Transverse colon (tissue), 4 donors: ENCODE data around the gene SLC6A20. TPM values are rescaled to one million over a fixed set of nuclear protein-coding genes. Genes with fewer than 3 reads are reported as not detected.

Experiments
- DNase-seq: peaks from one replicate; pipeline ENCODE4 v3.0.0-alpha.2; 2019
- H3K27ac ChIP-seq, 4 donors: fragments of 200-600 bp; sonication (generic); 2 replicates each; pipeline ENCODE4 v1.5.1; 2016 to 2018; ENCODE audit warnings: inconsistent platforms in 4 of 4
- H3K27me3 ChIP-seq: fragments of 200-600 bp; sonication (generic); 2 replicates; pipeline ENCODE4 v1.5.1; 2017; ENCODE audit warnings: inconsistent platforms
- H3K36me3 ChIP-seq, 4 donors: fragments of 200-600 bp; sonication (generic); 2 replicates each; pipeline ENCODE4 v1.5.1; 2017 to 2019; ENCODE audit warnings: inconsistent platforms in 4 of 4
- H3K4me1 ChIP-seq, 4 donors: fragments of 200-600 bp; sonication (generic); 2 replicates each; pipeline ENCODE4 v1.5.1; 2017 to 2020; ENCODE audit warnings: inconsistent platforms in 4 of 4
- H3K4me3 ChIP-seq, 4 donors: fragments of 200-600 bp; sonication (generic); 1 replicate in 1 of 4; 2 replicates in 3 of 4; pipeline versions ENCODE4 v1.5.1 to v1.6.1; 2017 to 2019; ENCODE audit warnings: inconsistent platforms in 4 of 4
- H3K9me3 ChIP-seq, 2 donors: fragments of 200-600 bp; sonication (generic); 2 replicates each; pipeline ENCODE4 v1.5.1; 2017 to 2019; ENCODE audit warnings: inconsistent platforms in 2 of 2
- EP300 ChIP-seq: sonication (generic); formaldehyde crosslinking; IDR thresholded peaks from one replicate; pipeline ENCODE4 v1.6.1; 2017; ENCODE audit warnings: antibody characterized with exemption, low read depth
- POLR2A ChIP-seq: fragments of 450-650 bp; IDR thresholded peaks from one replicate; pipeline ENCODE4 v1.6.1; 2016; ENCODE audit warnings: antibody characterized with exemption, mild to moderate bottlenecking, moderate library complexity
- POLR2AphosphoS5 ChIP-seq, 3 donors: sonication (generic); formaldehyde crosslinking; IDR thresholded peaks; one replicate each; pipeline ENCODE4 v1.6.1; 2016; ENCODE audit warnings: antibody characterized with exemption in 3 of 3
- WGBS, 2 donors: methylation state at CpG; one replicate each; pipeline ENCODE4 v1.1.5; 2018; ENCODE audit warnings: low coverage in 1 of 2; 5-methylcytosine and 5-hydroxymethylcytosine counted together
- in situ Hi-C, 4 donors: fragments of 200-750 bp; cut with MboI; loops; one replicate each; pipeline versions ENCODE4 v1.15.0 to v1.15.1; 2017; ENCODE audit warnings: low sequenced_read_pairs in 3 of 4, low pct_ligation_motif_present in 1 of 4, low pct_unique_long_range_greater_than_20kb in 1 of 4
- intact Hi-C: fragments of 100-400 bp; cut with DNase I; formaldehyde crosslinking; loops from one replicate; pipeline ENCODE4 v1.15.1; 2023; ENCODE audit warnings: low total_unique reads
- total RNA-seq, 4 donors: library from RNA; depleted of rRNA; stranded (reverse); fragments of >200 nt; gene quantifications; one replicate each; pipeline ENCODE4 v1.1.0, GENCODE V29; 2016
- TF ChIP-seq, protein P1 (sequence below), 5 experiments: fragments of 200-600 bp in 3 of 5; fragments of 450-650 bp in 2 of 5; sonication (generic) in 3 of 5; IDR thresholded peaks; 1 replicate in 2 of 5; 2 replicates in 3 of 5; pipeline ENCODE4 v1.5.1; 2016 to 2017; ENCODE audit warnings: antibody characterized with exemption in 5 of 5, inconsistent platforms in 3 of 5, mild to moderate bottlenecking in 2 of 5, moderate library complexity in 1 of 5

The SLC6A20 gene
- total RNA-seq, 4 donors from 2014 or later: 0.32 to 0.41 TPM; not detected in 2

DNA sequence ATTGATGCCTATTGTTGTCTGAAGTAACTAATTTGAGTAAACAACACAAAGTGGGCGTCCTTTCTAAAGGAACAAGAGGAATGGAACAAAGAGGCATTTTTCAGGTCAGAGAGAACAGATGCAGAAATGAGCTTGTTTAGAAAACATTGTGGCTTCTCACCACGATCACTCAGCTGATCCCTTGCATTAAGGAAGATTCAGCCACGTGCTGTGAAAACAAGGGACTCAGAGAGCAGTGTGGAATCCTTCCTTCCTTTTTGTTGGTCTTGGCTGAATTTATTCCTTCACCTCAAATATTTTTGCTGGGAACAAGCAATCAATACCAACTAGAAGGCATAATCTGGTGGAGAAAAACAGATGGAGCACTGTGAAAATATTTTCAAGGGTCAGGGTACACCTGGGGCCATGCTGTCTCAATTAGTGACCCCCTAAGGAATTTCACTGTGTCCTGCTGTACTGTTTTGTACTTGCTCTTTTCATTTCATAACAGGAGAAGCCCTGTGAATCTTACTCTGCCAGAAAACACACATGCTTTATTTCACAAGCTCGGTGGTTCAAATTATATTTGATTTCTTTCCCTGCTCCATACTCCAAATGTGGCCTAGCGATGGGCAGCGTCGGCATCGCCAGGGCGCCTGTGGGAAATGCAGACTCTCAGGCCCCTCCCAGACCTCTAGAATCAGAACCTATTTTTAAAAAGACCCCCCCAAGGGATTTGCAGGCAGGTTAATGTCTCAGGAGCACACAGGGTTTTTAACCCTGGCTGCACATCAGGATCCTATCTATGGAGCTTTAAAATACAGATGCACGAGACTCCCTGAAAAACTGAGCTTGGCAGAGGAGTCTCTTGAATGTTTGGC is 11.6 kb upstream of the SLC6A20 start:
- no peak for DNase-seq
- Histone ChIP-seq H3K36me3 (no peaks in the 10 kb centered on the region), H3K27me3 (no peaks in the 10 kb centered on the region), H3K4me3 (no peak overlapping the region), H3K9me3 (no peaks in the 10 kb centered on the region), H3K4me1 (no peaks in the 10 kb centered on the region), H3K27ac (no peak overlapping the region)
- 76 to 83% methylated on average over 6 to 10 of the region's 10 CpGs for WGBS, 2 donors
- no peak for TF ChIP-seq EP300
- TF ChIP-seq POLR2A: no peak
- TF ChIP-seq POLR2AphosphoS5 (IDR thresholded peaks at IDR 0.05): no peak
- TF ChIP-seq, protein P1, sequence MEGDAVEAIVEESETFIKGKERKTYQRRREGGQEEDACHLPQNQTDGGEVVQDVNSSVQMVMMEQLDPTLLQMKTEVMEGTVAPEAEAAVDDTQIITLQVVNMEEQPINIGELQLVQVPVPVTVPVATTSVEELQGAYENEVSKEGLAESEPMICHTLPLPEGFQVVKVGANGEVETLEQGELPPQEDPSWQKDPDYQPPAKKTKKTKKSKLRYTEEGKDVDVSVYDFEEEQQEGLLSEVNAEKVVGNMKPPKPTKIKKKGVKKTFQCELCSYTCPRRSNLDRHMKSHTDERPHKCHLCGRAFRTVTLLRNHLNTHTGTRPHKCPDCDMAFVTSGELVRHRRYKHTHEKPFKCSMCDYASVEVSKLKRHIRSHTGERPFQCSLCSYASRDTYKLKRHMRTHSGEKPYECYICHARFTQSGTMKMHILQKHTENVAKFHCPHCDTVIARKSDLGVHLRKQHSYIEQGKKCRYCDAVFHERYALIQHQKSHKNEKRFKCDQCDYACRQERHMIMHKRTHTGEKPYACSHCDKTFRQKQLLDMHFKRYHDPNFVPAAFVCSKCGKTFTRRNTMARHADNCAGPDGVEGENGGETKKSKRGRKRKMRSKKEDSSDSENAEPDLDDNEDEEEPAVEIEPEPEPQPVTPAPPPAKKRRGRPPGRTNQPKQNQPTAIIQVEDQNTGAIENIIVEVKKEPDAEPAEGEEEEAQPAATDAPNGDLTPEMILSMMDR (IDR thresholded peaks at IDR 0.05): no peak
- in situ Hi-C loops (no loop called here), intact Hi-C loops (no loop called here)

DNA sequence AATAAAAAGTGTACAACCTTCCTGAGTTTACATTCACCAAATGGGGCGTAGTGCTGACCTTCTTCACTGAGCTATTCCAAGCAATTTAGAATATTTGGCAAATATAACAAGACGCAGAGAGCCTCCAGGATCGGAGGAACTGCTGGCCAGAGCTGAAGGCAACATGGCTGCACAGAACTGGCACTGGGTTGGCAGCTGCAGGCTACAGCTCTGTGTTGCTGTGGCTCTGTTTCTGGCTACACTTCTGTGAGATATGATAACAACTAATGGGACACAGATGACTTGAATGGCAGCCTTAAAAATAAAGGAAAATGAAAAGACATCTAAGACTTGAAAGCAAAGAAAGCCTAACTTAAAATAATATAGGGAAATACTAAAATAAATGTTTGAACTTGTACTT is 10.8 kb upstream of the SLC6A20 start:
- Histone ChIP-seq H3K9me3 (no peaks in the 10 kb centered on the region), H3K27me3 (no peaks in the 10 kb centered on the region), H3K4me1 (no peaks in the 10 kb centered on the region), H3K27ac (no peak overlapping the region), H3K4me3 (no peak overlapping the region), H3K36me3 (no peaks in the 10 kb centered on the region)
- in situ Hi-C loops: no loop called here
- WGBS, 2 donors: 92 to 100% methylated on average over 3 of the region's 3 CpGs
- intact Hi-C loops: no loop called here
- no peak for TF ChIP-seq POLR2A
- DNase-seq: no peak

DNA sequence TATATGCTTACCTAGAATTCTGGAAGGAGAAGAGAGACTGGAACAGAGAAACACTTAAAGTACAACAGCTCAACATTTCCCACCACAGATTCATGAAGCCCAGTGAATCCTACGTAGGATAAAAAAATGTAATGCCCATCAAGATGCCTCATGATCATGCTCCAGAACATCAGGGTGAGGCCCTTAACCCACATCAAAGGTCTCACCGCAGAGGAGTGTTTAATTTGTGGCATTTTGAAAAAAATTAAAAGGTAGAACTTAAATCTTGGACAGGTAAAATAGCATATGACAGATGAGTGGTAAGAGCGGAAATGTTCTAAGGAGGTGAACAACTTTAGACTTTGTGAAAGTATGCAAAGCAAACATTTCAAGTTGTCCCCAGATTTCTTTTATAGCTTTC is 9.7 kb upstream of the SLC6A20 start:
- no peak for TF ChIP-seq POLR2A
- no peak for TF ChIP-seq EP300
- TF ChIP-seq POLR2AphosphoS5 (IDR thresholded peaks at IDR 0.05): no peak
- TF ChIP-seq, protein P1 (IDR thresholded peaks at IDR 0.05): no peak
- WGBS, 2 donors: 95 to 97% methylated on average over 3 of the region's 3 CpGs
- Histone ChIP-seq H3K36me3 (no peaks in the 10 kb centered on the region), H3K27ac (no peak overlapping the region), H3K4me3 (no peak overlapping the region), H3K9me3 (no peaks in the 10 kb centered on the region), H3K4me1 (no peaks in the 10 kb centered on the region), H3K27me3 (no peaks in the 10 kb centered on the region)
- no peak for DNase-seq
- intact Hi-C loops: no loop called here
- in situ Hi-C loops: no loop called here

DNA sequence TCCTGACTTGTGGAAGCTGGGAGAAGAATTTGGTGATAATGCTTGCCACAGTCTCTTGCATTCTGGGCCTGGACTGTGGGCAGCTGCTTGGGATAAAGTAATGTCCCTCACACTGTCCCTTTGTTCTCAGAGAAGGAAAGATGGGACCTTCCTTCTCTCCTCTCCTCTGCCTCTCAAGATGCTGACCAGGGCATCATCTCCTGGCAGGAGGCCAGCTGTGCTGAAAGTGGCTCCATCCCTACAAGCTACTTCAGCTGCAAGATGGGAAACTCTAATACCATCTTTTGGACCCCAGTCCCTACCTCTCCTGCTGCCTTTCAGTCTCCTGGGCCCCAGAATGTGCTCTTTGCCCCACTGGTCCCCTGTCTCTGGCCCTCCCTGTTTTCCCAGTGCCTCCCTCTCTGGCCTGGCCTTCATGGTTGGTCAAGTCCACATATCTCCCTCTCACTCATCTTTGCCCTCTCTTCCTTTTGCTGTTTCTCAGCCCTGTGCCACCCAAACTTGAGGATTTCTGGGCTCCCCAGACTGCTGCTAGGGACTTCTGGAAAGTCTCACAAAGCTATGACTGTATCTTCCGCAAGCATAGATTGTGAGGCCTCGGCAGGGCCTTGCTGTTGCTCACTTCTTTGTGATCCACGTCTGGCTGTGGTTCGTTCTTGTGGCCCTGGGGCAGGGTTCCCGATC is 7.1 kb upstream of the SLC6A20 start:
- TF ChIP-seq POLR2AphosphoS5 (IDR thresholded peaks at IDR 0.05) (no peak), EP300 (no peak), POLR2A (no peak)
- TF ChIP-seq, protein P1 (IDR thresholded peaks at IDR 0.05): no peak
- Histone ChIP-seq H3K27ac (no peak overlapping the region), H3K27me3 (peaks cover 8% of the 10 kb centered on the region), H3K4me3 (no peak overlapping the region), H3K36me3 (no peaks in the 10 kb centered on the region), H3K4me1 (no peaks in the 10 kb centered on the region), H3K9me3 (no peaks in the 10 kb centered on the region)
- intact Hi-C loops: loop anchor here (5.0 kb wide), 1 partner anchor 1256 kb away; no protein-coding TSS in a partner anchor
- in situ Hi-C loops: no loop called here
- 90 to 95% methylated on average over 4 to 5 of the region's 5 CpGs for WGBS, 2 donors
- DNase-seq: no peak
